Activated CD8-positive, alpha-beta T cell treated with anti-CD3 and anti-CD28 coated beads, Interleukin-2, amount 10 ng/mL, durations not matched to agents 7 days and 5 days (primary cell): ENCODE results near the gene MRPL12. TPM values are rescaled to one million over a fixed set of nuclear protein-coding genes. Genes with fewer than 3 reads are reported as not detected.

Experiments used
- ATAC-seq: fragments of 150-1000 bp; cut with Tn5 transposase; one replicate; pipeline ENCODE4 v1.10.0; 2021; ENCODE audit warnings: moderate library complexity
- CTCF ChIA-PET: fragments of 350-600 bp; sonication (Branson Sonifier 250); formaldehyde crosslinking; loops from one replicate; lab custom pipeline; 2021; ENCODE audit warnings: antibody characterized with exemption; lab: Charles Lee
- POLR2A ChIA-PET: fragments of 350-600 bp; sonication (Branson Sonifier 250); formaldehyde crosslinking; loops from one replicate; lab custom pipeline; 2021; ENCODE audit warnings: antibody characterized with exemption; lab: Charles Lee
- DNase-seq: peaks from one replicate; pipeline ENCODE4 v3.0.0-alpha.2; 2020
- H3K27ac Mint-ChIP-seq: one replicate; pipeline ENCODE4 v1.8.0; 2021; ENCODE audit warnings: mild to moderate bottlenecking, mixed read lengths
- H3K27me3 Mint-ChIP-seq: one replicate; pipeline ENCODE4 v1.8.0; 2021; ENCODE audit warnings: low read depth, mixed read lengths
- H3K36me3 Mint-ChIP-seq: one replicate; pipeline ENCODE4 v1.8.0; 2021; ENCODE audit warnings: low read depth, mixed read lengths
- H3K4me1 Mint-ChIP-seq: one replicate; pipeline ENCODE4 v1.8.0; 2021; ENCODE audit warnings: low read depth, mixed read lengths
- H3K4me3 Mint-ChIP-seq: one replicate; pipeline ENCODE4 v1.8.0; 2021; ENCODE audit warnings: mild to moderate bottlenecking, mixed read lengths
- H3K9me3 Mint-ChIP-seq: one replicate; pipeline ENCODE4 v1.8.0; 2022; ENCODE audit warnings: mixed read lengths; ENCODE audit not compliant: insufficient read depth
- total RNA-seq, 2 experiments: library from RNA; stranded (reverse); gene quantifications; one replicate each; pipeline ENCODE4 v1.2.3, GENCODE V29; 2021

Gene MRPL12
- total RNA-seq, 2 experiments from 2014 or later, result 102 to 104 TPM

DNA sequence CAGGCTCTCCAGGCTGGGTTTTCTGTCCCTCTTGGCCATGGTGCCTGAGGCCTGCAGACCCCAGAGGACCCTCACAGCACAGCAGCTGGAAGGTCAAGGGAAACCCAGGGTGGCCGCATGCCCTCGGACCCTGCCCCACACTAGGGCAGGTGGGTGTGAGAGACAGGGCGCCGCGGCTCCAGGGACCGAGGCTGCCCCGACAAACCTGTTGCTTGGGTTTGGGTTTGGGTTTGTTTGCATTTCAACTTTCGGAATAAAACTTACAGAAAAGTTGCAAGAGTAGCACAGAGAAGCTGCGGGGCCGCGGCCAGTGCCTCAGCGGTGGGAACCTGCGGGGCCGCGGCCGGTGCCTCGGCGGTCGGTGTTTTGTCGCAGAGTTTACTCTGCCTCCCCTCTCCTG lies 11.6 kb upstream of the MRPL12 start:
- POLR2A ChIA-PET, result interaction anchor here (0.6 kb wide), 1 partner anchor 9 kb away, joined by 3 read pairs; no protein-coding TSS in a partner anchor
- ATAC-seq (no peak), DNase-seq (no peak)
- no peak overlapping the region for H3K4me3 Mint-ChIP-seq
- H3K4me1 Mint-ChIP-seq, result peaks cover 3% of the 10 kb centered on the region
- H3K27ac Mint-ChIP-seq, result no peak overlapping the region
- H3K27me3 Mint-ChIP-seq, result no peaks in the 10 kb centered on the region
- CTCF ChIA-PET, result no interaction called here
- no peaks in the 10 kb centered on the region for H3K9me3 Mint-ChIP-seq
- peaks cover 47% of the 10 kb centered on the region for H3K36me3 Mint-ChIP-seq

DNA sequence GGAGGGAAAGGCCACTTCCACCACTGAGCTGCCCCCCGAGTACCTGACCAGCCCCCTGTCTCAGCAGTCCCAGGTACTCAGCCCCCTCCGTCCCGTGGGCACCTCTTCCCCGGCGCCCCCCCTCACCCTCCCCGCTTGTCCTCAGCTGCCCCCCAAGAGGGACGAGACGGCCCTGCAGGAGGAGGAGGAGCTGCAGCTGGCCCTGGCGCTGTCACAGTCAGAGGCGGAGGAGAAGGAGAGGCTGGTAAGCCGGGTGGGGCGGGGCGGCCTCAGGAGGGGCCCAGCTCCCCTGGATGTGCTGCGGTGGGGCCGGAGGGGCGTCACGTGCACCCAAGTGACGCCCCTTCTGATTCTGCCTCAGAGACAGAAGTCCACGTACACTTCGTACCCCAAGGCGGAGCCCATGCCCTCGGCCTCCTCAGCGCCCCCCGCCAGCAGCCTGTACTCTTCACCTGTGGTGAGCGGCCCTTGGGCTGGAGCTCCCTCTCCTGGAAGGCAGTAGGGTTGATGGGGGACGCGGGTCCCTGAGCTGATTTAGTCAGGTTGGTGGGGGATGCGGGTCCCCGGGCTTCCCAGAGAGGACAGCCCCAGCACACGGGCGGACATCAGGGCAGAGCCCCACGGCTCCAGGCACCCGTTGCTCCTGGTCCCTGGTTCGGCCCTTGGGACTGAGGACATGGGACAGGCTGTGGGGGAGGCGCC lies 9.5 kb upstream of the MRPL12 start:
- Mint-ChIP-seq H3K4me3 (no peak overlapping the region), H3K36me3 (peaks cover 51% of the 10 kb centered on the region), H3K27me3 (no peaks in the 10 kb centered on the region), H3K27ac (no peak overlapping the region), H3K9me3 (no peaks in the 10 kb centered on the region), H3K4me1 (peaks cover 5% of the 10 kb centered on the region)
- DNase-seq, result no peak
- ATAC-seq, result no peak
- CTCF ChIA-PET, result interaction anchor here (1.0 kb wide), 1 partner anchor 10 kb away, joined by 3 read pairs; the partner anchor contains the start of genes ARL16 and HGS
- POLR2A ChIA-PET, result interaction anchor here (0.9 to 1.1 kb wide), 2 partner anchors 10 kb away, joined by 4 read pairs; partner anchors contain the start of genes ARL16 and HGS

DNA sequence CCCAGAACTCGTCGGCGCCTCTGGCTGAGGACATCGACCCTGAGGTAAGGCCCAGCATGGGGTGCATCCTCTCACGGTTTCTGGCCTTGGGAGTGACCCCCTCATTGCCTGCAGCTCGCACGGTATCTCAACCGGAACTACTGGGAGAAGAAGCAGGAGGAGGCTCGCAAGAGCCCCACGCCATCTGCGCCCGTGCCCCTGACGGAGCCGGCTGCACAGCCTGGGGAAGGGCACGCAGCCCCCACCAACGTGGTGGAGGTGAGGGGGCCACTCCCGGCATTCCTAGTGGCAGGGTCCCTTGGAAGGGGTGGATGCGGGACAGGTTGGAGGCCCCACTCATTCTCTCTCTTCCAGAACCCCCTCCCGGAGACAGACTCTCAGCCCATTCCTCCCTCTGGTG lies 8.4 kb upstream of the MRPL12 start:
- ChIA-PET POLR2A (no interaction called here), CTCF (interaction anchor here (0.6 kb wide), 1 partner anchor 10 kb away, joined by 3 read pairs; no protein-coding TSS in a partner anchor)
- Mint-ChIP-seq H3K27me3 (no peaks in the 10 kb centered on the region), H3K36me3 (peaks cover 46% of the 10 kb centered on the region), H3K9me3 (no peaks in the 10 kb centered on the region), H3K4me1 (peaks cover 3% of the 10 kb centered on the region), H3K4me3 (no peak overlapping the region), H3K27ac (no peak overlapping the region)
- DNase-seq (no peak), ATAC-seq (no peak)

DNA sequence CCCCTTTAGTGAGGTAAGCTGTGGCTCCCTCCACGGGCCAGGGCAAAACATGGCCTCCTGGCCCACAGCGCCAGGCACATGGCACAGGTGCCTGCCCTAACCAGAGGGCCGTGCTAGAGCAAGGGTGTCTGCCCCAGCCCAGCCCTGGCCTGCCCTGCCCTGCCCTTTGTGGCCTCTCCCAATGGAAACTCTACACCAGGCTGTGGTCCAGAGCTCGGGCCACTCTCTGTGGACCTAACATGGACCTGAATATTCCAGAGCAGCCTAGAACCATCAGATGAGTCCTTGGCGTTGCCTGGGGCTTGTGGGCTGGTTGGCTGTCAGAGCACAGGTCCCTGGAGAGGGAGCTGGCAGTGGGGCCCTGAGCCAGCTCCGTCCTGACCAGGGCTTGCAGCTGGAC lies 8.0 kb upstream of the MRPL12 start:
- ATAC-seq, result no peak
- Mint-ChIP-seq H3K27ac (no peak overlapping the region), H3K4me1 (peaks cover 2% of the 10 kb centered on the region), H3K4me3 (no peak overlapping the region), H3K27me3 (no peaks in the 10 kb centered on the region), H3K36me3 (peaks cover 42% of the 10 kb centered on the region), H3K9me3 (no peaks in the 10 kb centered on the region)
- ChIA-PET POLR2A (no interaction called here), CTCF (interaction anchor here (0.6 kb wide), 1 partner anchor 10 kb away, joined by 3 read pairs; no protein-coding TSS in a partner anchor)
- DNase-seq, result no peak

DNA sequence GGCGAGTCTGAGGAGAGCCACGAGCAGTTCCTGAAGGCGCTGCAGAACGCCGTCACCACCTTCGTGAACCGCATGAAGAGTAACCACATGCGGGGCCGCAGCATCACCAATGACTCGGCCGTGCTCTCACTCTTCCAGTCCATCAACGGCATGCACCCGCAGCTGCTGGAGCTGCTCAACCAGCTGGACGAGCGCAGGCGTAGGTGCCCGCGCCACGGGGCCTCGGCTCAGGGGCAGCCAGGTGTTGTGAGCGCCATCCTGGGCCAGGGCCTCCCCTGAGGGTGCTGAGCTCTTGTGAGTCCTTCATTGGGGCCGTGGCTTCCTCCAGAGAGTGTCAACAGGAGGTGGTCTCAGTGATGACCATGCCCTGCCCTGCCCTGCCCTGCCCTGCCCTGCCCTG lies 7.4 kb upstream of the MRPL12 start:
- ChIA-PET CTCF (no interaction called here), POLR2A (no interaction called here)
- ATAC-seq, result no peak

DNA sequence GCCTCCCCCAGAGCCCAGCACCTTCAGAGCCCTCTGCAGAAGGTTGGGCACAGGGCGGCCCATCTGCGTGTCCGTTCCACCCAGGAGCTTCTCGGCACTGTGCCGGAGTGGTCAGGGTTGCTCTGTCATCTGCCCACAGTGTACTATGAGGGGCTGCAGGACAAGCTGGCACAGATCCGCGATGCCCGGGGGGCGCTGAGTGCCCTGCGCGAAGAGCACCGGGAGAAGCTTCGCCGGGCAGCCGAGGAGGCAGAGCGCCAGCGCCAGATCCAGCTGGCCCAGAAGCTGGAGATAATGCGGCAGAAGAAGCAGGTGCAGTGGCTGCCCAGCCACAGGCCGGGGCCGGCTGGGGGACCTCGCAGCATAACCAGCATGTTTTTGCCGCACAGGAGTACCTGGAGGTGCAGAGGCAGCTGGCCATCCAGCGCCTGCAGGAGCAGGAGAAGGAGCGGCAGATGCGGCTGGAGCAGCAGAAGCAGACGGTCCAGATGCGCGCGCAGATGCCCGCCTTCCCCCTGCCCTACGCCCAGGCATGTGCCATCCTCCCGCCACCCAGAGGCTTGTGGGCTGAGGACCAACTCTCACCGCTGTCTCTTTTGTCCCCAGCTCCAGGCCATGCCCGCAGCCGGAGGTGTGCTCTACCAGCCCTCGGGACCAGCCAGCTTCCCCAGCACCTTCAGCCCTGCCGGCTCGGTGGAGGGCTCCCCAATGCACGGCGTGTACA lies 6.8 kb upstream of the MRPL12 start:
- Mint-ChIP-seq H3K36me3 (peaks cover 42% of the 10 kb centered on the region), H3K9me3 (no peaks in the 10 kb centered on the region), H3K27ac (no peak overlapping the region), H3K4me3 (no peak overlapping the region), H3K4me1 (peaks cover 11% of the 10 kb centered on the region), H3K27me3 (no peaks in the 10 kb centered on the region)
- ChIA-PET POLR2A (no interaction called here), CTCF (no interaction called here)
- ATAC-seq (no peak), DNase-seq (no peak)

More for the DNA sequence above, 7.4 kb upstream of the MRPL12 start:
- Mint-ChIP-seq H3K27me3 (no peaks in the 10 kb centered on the region), H3K4me3 (no peak overlapping the region), H3K27ac (no peak overlapping the region), H3K4me1 (peaks cover 5% of the 10 kb centered on the region), H3K36me3 (peaks cover 43% of the 10 kb centered on the region), H3K9me3 (no peaks in the 10 kb centered on the region)
- DNase-seq, result no peak

DNA sequence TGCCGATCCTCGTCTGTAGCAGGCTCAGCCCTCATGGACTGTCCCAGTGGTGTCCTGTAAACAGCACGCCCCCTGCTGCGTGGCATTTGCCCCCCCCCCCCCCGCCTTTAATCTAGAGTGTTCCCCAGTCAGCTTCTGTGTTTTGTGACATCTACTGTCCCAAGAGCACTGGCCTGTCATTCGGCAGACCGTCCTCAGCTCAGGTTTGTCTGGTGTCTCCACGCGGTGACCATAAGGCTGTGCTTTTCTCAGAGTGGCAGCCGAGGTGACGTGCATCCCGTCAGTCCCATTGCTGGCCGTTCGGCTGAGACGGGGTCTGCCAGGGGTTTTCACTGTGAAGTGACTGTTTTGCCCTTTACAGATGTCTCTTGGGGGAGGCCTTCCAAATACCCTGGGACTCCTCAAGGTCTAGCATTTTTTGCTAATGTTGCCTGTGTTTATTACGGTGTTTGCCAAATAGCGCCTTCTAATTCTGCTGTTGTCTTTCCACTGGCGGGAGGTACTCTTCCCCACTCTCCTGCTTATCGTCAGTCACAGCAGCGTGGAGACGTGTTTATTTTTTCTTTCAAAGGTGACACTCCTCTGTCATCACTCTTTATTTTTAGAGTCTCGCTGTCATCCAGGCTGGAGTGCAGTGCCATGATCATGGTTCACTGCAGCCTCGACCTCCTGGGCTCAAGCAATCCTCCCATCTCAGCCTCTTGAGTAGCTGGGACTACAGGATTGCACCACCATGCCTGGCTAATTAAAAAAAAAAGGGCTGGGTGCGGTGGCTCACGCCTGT lies 5.7 kb upstream of the MRPL12 start:
- POLR2A ChIA-PET, result no interaction called here
- no peak overlapping the region for H3K4me3 Mint-ChIP-seq
- CTCF ChIA-PET, result no interaction called here
- peaks cover 44% of the 10 kb centered on the region for H3K36me3 Mint-ChIP-seq
- H3K27ac Mint-ChIP-seq, result no peak overlapping the region
- H3K9me3 Mint-ChIP-seq, result no peaks in the 10 kb centered on the region
- peaks cover 21% of the 10 kb centered on the region for H3K4me1 Mint-ChIP-seq
- DNase-seq (no peak), ATAC-seq (no peak)
- H3K27me3 Mint-ChIP-seq, result no peaks in the 10 kb centered on the region

DNA sequence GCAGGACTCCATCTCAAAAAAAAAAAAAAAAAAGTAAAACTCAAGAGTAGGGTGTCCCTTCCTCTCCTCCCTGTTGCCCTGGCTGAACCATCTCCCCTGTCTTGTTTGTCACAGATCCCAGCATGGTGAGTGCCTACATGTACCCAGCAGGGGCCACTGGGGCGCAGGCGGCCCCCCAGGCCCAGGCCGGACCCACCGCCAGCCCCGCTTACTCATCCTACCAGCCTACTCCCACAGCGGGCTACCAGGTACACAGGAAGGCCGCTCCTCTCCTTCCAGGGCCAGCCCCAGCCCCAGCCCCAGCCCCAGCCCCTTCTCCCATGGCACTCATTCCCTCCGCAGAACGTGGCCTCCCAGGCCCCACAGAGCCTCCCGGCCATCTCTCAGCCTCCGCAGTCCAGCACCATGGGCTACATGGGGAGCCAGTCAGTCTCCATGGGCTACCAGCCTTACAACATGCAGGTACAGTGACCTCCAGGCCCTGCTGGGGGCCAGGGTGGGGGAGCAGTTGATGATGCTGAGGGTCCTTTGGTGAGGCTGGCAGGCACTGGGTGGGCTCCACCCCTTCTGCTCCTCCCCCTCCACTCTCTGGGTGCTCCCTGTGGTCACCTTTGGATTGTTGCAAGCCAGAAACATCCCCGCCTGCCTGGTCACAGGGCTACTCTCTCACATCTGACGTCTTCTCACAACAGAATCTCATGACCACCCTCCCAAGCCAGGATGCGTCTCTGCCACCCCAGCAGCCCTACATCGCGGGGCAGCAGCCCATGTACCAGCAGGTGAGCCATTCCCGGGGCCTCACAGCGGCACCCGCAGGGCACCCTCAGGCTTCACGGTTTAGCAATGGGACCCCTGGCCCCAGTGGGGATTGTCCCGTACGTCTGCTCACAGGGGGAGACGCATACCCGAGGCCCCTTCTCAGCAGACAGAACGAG lies 2.5 kb upstream of the MRPL12 start:
- no peak for DNase-seq
- H3K4me3 Mint-ChIP-seq, result peak overlapping the region; percentile 95
- H3K27ac Mint-ChIP-seq, result peak overlapping the region; percentile 22
- ChIA-PET CTCF (no interaction called here), POLR2A (interaction anchor here (3.6 to 5.3 kb wide), 2 partner anchors 16 to 36 kb away, joined by 31 to 50 read pairs; partner anchors contain the start of genes ARL16, CCDC137, HGS and OXLD1)
- H3K36me3 Mint-ChIP-seq, result peaks cover 58% of the 10 kb centered on the region
- peaks cover 31% of the 10 kb centered on the region for H3K4me1 Mint-ChIP-seq
- no peaks in the 10 kb centered on the region for H3K9me3 Mint-ChIP-seq
- ATAC-seq, result no peak
- H3K27me3 Mint-ChIP-seq, result no peaks in the 10 kb centered on the region

DNA sequence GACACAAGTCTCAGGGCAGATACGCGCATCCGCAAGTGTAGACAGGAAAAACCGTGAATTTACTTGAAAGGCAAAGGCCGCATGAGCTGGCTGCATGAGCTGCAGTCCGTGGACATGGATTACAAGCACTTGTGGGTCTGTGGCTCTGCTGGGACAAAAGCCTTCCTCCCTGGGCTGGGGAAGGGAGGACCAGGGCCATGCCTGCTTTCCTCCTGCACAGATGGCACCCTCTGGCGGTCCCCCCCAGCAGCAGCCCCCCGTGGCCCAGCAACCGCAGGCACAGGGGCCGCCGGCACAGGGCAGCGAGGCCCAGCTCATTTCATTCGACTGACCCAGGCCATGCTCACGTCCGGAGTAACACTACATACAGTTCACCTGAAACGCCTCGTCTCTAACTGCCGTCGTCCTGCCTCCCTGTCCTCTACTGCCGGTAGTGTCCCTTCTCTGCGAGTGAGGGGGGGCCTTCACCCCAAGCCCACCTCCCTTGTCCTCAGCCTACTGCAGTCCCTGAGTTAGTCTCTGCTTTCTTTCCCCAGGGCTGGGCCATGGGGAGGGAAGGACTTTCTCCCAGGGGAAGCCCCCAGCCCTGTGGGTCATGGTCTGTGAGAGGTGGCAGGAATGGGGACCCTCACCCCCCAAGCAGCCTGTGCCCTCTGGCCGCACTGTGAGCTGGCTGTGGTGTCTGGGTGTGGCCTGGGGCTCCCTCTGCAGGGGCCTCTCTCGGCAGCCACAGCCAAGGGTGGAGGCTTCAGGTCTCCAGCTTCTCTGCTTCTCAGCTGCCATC lies 1.7 kb upstream of the MRPL12 start:
- no peak for ATAC-seq

More for the DNA sequence above, 1.7 kb upstream of the MRPL12 start:
- Mint-ChIP-seq H3K27ac (peak overlapping the region; percentile 96), H3K27me3 (no peaks in the 10 kb centered on the region), H3K4me1 (peaks cover 35% of the 10 kb centered on the region), H3K36me3 (peaks cover 64% of the 10 kb centered on the region), H3K9me3 (no peaks in the 10 kb centered on the region), H3K4me3 (peak overlapping the region; percentile 95)
- POLR2A ChIA-PET, result interaction anchor here (0.6 to 5.3 kb wide), 6 partner anchors 10 to 37 kb away, joined by 3 to 50 read pairs (median 9); partner anchors contain the start of genes ARL16, CCDC137, HGS and OXLD1
- DNase-seq, result peak; percentile 44
- CTCF ChIA-PET, result interaction anchor here (1.3 to 2.2 kb wide), 7 partner anchors 11 to 188 kb away, joined by 3 to 12 read pairs (median 4); partner anchors contain the start of genes ARL16, CCDC137, HGS and OXLD1
